Stimulated activated CD8-positive, alpha-beta memory T cell treated with anti-CD3 and anti-CD28 coated beads, Interleukin-7, amount 100 ng/mL, for 48 hours (primary cell): ENCODE data around the gene NOL4.
"Not testable (repeated sequence)": the region's sequence is repeated elsewhere in the genome, so short reads cannot be mapped to it uniquely, and the experiment has no call there.

Experiments
- DNase-seq, 2 donors: peaks; one replicate each; pipeline ENCODE4 v3.0.0-alpha.2; 2020; ENCODE audit warnings: low read depth in 1 of 2; ENCODE audit errors: extremely low read depth in 1 of 2

The NOL4 gene, protein sequence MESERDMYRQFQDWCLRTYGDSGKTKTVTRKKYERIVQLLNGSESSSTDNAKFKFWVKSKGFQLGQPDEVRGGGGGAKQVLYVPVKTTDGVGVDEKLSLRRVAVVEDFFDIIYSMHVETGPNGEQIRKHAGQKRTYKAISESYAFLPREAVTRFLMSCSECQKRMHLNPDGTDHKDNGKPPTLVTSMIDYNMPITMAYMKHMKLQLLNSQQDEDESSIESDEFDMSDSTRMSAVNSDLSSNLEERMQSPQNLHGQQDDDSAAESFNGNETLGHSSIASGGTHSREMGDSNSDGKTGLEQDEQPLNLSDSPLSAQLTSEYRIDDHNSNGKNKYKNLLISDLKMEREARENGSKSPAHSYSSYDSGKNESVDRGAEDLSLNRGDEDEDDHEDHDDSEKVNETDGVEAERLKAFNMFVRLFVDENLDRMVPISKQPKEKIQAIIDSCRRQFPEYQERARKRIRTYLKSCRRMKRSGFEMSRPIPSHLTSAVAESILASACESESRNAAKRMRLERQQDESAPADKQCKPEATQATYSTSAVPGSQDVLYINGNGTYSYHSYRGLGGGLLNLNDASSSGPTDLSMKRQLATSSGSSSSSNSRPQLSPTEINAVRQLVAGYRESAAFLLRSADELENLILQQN

DNA sequence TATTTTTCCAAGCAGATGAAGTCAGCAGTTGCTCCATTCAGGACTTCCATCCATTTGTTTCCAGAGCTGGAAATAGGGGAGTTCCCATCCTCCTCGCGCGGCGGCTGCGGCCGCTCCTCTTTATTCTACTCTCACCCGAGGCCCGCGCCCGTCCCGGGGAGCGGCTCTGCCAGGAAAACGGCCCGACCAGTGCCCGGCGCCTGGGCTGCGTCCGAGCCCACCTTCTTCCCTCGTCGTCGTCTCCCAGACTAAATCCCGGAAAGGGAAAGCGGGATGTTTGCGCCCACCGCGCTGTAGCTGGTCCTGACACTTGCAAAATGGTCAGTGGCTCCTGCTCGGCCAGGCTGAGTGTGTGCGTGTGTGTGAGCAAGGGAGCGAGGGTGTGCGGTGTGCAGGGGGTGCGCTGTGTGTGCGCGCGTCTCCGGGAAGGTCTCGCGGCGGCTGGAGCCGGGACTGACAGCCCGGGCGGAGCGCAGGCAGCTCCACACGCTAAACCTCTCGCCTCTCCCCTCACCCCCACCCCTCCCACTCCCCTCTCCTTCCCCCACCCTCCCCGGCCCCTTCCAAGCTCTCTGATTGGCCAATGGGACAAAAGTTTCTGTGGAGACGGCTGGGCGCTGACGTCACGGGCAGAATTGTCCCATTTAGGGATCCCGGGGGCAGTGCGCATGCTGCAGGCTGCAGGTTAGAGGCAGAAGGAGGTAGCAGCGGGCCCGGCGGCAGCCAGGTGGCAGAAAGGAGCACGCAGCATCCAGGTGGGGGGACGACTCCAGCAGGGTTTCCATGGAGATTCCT, at the start of gene NOL4:
NOL4 (minus strand) TSS at position 491 of the 795 bp plus-strand sequence. CDS start 1,660 bp downstream, outside the sequence.
- no peak for DNase-seq

DNA sequence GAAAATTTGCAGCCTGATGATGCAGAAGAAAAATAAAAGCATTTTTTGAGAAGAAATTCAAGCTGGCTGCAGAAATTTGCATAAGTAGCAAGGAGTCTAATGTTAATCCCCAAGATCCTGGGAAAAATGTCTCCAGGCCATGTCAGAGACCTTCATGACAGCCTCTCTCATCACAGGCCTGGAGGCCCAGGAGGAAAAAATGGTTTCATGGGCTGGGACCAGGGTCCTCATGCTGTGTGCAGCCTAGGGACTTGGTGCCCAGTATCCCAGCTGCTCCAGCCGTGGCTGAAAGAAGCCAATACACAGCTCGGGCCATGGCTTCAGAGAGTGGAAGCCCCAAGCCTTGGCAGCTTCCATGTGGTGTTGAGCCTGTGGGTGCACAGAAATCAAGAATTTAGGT, 41.3 kb upstream of the NOL4 start:
- not testable (repeated sequence) for DNase-seq

DNA sequence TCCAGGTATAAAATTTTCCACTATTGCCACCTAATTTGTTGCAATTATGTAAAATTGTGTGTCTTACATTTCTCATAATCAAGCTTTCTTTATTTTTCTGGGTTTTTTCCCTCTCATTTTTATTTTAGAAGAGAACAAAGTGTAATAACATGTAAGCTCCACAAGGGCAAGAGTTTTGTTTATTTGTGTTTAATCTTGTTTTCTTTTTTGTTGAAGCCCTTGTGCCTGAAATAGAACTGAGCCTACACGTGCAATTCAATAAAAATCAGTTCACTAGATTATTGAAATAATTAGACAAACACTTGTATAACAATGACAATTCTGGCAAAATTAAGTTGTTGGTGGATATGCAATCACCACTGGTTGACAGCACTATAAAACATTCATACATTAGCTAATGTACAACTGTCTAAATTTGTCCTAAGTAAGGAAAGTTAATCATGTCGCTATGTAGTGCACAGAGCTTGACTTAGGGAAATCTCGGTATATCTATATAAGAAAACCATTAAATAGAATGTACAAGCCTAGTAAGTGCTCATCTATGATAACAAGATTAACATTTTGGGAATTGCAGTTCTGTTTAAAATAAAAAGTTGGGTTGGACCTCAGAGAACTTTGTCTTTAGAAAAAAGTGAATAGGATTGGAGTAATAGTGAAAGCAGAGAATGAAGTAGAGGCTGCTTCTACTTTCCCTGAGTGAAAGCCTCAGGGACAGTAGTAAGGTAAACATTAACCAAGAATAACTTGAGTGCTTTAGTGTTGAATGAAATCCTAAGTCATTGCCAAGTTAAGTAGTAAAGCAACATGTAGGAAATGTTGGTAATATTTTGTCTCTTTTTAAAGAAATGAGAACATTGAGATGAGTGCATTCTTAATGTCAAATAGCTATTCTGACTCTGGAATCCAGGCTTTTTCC, 37.4 kb upstream of the NOL4 start:
- DNase-seq = no peak

DNA sequence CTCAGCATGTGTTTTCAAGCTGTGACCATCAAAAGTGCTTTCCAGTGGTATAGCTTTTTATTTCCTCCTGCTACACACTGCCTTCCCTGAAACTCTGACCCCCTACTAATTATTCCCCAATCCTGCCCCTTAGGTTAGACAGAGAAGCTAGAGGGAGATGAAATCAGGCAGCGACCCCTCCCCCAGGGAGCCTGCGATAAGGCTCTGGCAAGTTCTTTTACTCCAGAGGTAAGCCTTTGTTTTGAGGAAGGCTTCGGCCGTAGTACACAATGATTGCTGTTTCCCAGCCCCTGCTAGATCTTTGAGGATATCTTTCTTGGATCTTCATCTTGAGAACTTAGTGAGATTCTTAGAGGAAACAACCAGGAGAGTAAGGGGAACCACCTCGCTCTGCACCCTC, 33.5 kb upstream of the NOL4 start:
- DNase-seq = no peak

DNA sequence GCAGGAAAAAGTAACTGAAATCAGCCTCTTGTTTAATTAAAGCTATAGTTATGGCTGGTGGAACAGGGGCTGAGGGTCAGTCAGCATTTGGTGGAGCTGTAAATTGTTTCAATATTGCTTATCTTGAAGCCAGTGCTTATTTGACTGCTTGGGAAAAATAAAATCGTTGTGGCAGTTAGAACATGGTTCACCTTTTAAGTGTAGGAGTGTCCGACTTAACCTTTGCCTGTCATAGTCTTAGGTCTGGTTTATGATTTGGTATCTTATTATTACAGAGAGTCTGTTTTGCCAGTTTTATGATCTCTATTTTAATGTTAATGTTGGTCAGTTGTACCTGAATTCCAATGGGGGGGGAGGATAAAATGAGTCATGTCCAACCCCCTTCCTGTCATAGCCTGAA, 27.2 kb upstream of the NOL4 start:
- no peak for DNase-seq

DNA sequence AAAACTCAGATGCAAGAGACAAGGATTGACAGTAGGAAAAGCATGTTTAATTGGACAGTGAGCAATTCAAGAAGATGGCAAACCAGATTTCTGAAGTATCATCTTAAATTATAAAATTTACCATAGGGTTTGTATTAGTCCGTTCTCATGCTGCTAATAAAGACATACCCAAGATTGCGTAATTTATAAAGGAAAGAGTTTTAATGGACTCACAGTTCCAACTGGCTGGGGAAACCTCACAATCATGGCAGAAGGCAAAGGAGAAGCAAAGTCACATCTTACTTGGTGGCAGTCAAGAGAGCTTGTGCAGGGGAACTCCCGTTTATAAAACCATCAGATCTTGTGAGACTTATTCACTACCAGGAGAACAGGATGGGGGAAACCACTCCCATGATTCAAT, 24.0 kb upstream of the NOL4 start:
- DNase-seq = no peak

DNA sequence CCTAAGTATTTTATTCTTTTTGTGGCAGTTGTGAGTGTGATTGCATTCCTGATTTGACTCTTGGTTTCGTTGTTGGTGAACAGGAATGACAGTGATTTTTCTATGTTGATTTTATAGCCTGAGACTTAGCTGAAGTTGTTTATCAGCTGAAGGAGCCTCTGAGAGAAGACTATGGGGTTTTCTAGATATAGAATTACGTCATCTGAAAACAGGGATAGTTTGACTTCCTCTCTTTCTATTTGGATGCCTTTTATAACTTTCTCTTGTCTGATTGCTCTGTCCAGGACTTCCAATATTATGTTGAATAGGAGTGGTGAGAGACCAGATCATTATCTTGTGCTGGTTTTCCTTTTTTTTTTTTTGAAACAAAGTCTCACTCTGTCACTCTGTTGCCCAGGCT, 18.0 kb upstream of the NOL4 start:
- no peak for DNase-seq

DNA sequence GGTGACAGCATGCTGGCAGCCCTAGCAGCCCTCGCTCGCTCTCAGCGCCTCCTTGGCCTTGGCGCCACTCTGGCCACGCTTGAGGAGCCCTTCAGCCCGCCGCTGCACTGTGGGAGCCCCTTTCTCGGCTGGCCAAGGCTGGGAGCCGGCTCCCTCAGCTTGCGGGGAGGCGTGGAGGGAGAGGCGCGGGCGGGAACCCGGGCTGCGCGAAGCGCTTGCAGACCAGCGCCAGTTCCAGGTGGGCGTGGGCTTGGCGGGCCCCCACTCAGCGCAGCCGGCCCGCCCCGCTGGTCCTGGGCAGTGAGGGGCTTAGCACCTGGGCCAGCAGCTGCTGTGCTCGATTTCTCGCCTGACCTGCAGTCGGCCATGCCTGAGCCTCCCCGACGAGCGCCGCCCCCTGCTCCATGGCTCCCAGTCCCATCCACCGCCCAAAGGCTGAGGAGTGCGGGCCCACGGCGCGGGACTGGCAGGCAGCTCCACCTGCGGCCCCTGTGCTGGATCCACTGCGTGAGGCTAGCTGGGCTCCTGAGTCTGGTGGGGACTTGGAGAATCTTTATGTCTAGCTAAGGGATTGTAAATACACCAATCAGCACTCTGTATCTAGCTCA, 9.2 kb upstream of the NOL4 start:
- DNase-seq = not testable (repeated sequence)

DNA sequence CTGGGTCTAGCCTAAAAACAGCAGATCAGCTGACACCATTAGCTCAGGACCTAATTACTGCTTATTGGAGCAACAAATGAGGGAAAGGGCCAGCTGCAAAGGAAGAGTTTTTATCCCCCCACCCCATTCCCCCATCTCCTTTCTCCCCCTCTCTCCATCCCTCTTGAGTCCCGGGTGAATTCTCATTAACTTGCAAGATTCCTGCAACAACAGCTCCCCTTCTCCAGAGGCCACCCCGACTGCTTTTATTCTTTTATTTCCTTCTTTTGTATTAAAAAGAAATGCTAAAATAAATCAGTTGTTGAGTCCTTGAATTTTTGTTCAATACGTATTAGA, 473 bp upstream of the NOL4 start:
- DNase-seq = no peak

DNA sequence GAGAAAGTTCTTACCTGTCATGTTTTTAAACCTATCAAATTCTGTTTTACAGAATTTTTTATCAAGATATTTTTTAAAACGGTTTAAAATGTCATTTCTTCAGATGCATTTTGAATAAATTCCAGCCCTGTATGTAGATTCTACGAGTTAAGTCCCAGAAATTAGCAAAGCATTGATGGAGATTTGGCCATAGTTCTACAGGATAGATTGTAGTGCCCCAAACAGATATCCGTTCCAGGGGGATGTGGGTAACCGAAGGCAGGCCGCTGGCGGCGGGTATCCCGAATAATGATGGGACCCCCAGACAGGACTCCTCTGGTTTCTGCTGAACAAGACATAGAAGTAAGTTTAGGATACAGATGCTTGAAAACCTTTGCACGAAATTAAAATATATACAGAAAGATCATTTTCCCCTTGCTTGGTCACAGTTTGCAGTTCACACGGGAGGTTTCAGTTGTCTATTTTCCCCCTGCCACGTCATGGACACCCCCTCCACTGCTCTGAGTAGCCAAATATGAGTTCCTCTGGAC, 755 bp downstream of the NOL4 start:
- DNase-seq = no peak

DNA sequence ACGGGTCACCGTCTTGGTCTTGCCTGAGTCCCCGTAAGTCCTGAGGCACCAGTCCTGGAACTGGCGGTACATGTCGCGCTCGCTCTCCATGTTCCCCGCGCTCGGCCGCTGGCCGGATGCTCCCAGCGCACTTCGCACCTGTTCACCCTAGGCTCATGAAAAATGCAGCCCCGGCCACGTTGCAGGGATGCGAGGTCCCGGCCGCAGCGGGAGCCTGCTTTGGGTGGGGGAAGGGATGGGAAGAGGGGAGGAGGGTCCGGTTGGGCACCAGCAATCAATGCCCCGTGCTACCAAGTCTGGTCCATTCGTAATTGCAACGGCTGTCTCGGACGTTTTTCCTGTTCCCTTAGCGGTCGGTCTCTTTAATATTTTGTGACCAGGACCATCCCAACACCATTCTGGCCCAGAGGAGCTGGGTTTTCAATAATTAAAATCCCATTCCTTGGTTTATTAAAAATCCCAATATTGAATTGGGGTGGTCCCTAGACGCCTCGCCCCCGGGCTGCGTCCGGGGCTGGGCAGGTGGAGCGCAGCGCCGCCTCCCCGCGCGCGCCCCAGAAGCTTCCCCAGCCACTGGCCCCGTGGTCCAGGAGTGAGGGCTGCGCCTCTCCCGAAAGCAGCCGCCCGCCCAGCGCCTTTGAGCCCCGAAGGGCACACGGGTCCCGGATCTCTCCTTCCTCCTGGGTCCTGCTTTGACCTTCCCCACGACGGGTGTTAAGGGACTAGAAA, 1.4 kb downstream of the NOL4 start:
- DNase-seq = no peak

DNA sequence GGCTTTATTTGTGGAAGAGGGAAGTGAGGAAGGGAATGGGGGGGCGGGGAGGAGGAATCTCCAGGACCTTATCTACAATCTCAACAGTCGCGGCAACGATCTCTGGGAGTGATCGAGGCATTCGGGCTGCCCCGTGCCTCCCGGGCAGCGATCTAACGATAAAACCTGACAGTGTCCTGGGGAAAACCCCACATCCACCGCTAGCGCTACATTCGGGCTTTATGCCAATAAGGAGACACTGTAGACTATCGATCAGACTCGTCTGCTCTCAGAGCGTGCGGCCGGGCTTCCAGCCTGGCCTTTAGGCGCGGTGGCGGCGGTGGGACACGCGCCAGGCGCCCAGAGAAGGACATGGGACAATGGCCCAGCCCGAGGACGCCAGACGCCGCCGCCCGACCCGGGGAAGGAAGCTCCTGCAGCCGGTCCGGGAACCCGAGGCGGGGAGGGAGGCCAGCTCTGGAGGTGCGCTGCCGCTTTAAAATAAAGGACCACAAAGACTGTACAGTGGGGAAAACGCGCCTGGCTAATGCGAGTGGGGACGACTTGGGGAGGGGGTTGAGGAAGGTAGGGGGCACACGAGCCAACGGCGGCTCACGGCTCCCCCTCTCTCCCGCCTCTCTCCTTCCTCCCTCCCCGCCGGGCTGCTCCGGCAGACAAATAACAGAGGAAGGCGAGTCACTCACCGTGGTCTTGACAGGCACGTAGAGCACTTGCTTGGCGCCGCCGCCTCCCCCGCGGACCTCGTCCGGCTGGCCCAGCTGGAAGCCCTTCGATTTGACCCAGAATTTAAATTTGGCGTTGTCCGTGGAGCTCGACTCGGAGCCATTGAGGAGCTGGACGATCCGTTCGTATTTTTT, 2.2 kb downstream of the NOL4 start:
- DNase-seq = no peak

DNA sequence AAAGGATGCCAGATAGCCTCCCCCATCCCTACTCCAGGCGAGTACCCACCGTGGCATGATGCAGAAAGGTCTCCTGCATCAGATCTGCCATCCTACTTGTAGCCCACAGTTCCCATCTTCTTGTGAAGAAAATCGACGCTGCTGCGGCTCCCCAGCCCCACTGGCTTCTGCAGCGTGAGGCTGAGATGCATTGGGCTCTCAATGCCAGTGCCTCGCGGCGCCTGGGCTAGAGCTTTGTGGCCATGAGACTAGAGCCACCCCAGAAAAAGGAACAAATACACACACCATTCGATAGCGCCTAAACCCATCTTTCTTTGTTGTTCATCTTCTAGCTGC, 2.8 kb downstream of the NOL4 start:
- no peak for DNase-seq

DNA sequence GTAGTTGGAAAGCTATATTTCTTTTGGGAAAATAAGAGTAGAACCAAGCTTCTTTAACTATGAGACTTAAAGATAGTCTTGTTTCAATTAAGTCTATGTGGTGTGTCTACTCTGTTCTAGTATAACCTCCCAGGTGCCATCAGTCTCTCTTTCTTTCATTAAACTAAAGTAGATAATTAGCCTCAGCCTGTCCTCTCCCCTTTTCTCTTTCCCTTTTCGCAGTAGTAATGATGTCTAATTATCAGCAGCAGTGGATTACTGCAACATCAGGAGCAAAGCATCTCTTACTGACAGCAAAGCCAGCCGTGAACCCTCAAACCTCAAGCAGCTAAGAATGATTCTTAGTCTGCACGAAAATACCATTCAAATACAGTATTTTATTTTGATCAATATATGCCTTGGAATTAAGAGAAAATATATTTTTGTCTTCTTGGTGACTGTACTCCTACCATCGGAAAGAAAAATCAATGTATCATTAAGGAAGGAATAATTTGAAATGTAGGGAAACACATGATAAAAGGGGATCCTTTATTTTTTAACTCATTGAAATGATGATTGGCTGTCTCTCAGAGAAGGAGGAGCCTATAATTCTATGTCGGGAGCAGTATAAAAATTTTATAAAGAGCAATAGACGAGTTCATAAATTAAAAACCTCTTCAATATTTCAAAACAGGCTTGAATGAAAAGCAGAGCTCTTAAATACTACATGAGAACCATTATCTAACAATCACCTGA, 4.5 kb downstream of the NOL4 start:
- no peak for DNase-seq

DNA sequence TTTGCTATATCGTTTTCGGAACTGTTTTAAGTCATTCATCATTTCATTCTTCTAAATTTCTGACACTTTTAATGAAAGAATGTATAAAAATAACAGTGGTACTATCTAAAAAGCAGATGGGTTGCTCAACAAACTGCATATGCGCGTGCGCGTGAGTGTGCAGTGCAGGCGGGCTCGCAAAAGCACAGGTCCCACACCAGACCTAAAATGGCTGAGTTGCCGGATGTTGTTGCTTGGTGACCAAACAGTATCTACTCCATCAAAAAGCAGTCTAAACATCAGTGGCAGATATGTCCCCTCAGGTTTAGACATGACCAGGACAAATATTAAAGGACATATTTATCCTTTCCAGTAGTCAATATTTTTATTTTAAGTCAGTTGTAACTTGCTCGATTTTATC, 5.1 kb downstream of the NOL4 start:
- no peak for DNase-seq

DNA sequence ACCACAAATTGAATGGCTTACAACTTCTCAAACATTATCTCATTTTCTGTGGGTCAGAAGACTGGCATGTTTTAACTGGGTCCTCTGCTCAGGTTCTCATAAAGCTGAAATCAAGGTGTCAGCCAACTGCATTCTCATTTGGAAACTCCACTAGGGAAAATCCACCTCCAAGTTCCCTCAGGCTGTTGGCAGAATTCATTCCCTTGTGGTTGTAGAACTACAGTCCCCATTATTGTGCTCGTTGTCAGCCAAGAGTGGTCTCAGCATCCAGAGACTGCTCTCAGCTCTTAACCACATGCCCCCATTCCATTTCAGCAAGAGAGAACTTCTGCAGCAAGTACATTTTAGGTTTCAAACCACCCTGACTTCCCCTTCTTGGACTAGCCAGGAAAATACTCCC, 12.2 kb downstream of the NOL4 start:
- DNase-seq = no peak

DNA sequence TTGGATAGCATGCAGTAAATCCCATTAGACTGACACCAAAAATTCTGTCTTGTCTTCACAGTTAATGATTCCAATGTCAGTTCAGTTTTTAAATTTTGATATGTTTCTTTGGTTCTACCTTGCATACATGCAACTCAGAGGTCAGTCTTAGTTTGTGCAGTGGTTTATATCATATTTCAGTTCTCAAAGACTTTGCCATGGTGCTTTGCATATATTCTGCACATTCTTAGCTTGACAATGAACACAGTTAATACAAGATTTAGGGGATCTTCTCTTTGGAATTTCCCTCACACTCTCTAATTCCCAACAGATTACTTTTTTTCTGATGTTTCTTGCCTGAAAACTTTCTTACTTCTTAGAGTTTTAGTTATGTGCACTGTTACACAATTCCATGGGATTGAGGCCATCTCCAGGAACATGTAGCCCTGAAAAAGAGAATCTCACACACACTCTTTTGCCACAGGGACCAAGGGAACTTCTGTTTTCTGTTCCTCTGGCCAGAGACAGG, 17.3 kb downstream of the NOL4 start:
- DNase-seq = no peak

DNA sequence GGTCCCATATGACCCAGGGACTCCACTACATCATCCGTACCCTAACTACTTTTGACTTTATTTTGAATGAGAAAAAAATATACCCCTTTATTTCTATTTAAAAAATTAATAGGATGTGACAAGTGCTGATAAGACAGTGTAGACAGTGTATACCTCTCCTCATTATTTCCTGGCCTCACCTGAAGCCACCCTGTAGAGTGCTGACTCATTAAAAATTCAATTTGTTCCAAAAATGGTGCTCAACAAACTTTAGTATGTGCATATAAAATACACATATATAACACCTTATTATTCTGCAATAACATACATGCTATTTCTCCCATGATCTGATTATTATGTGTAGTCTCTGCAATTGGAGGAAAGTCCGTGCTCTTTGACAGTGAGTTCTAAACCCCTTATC, 20.8 kb downstream of the NOL4 start:
- DNase-seq = no peak
